GM12878 (cell line): Measurements from ENCODE around the gene TBC1D5.

Source experiments
- CEBPB ChIP-seq, 2 experiments: fragments of 150-350 bp in 1 of 2; IDR thresholded peaks; 2 replicates each; pipeline ENCODE4 v1.6.1; 2012 to 2014; ENCODE audit warnings: low read depth in 2 of 2, low read length in 2 of 2, borderline replicate concordance in 1 of 2, inconsistent platforms in 1 of 2
- EP300 ChIP-seq, 2 experiments: fragments of 150-350 bp in 1 of 2; IDR thresholded peaks; 2 replicates each; pipeline ENCODE4 v1.6.1; 2011 to 2012; ENCODE audit warnings: low read depth in 2 of 2, low read length in 2 of 2, borderline replicate concordance in 1 of 2, improper control_type of control experiment in 1 of 2, inconsistent platforms in 1 of 2; ENCODE audit not compliant: control insufficient read depth in 1 of 2
- RB1 ChIP-seq: fragments of 450-650 bp; formaldehyde crosslinking; IDR thresholded peaks from 2 replicates; pipeline ENCODE4 v1.6.1; 2017; ENCODE audit warnings: mild to moderate bottlenecking, borderline replicate concordance
- SUZ12 ChIP-seq: fragments of 200-600 bp; sonication (generic); IDR thresholded peaks from one replicate; pipeline ENCODE4 v1.6.1; 2018; ENCODE audit warnings: antibody characterized with exemption, mild to moderate bottlenecking; ENCODE audit not compliant: unreplicated experiment
- TF ChIP-seq, protein P1 (sequence below): IDR thresholded peaks from 2 replicates; pipeline ENCODE4 v1.6.1; 2012; ENCODE audit warnings: mild to moderate bottlenecking, low read depth, low read length
- TF ChIP-seq, protein P2 (sequence below): IDR thresholded peaks from 2 replicates; pipeline ENCODE4 v1.6.1; 2012; ENCODE audit warnings: low read depth, low read length, improper control_type of control experiment
- TF ChIP-seq, protein P3 (sequence below), 3 experiments: IDR thresholded peaks in 2 of 3; conservative IDR thresholded peaks in 1 of 3; 2 replicates each; pipeline ENCODE4 v1.5.1; 2011; ENCODE audit warnings: low read depth in 3 of 3, low read length in 3 of 3, mild to moderate bottlenecking in 3 of 3, control low read depth in 2 of 3, moderate library complexity in 2 of 3, inconsistent platforms in 1 of 3, mixed read lengths in 1 of 3; ENCODE audit not compliant: control insufficient read depth in 2 of 3, insufficient read depth in 1 of 3; ENCODE audit errors: extremely low read depth in 1 of 3

DNA sequence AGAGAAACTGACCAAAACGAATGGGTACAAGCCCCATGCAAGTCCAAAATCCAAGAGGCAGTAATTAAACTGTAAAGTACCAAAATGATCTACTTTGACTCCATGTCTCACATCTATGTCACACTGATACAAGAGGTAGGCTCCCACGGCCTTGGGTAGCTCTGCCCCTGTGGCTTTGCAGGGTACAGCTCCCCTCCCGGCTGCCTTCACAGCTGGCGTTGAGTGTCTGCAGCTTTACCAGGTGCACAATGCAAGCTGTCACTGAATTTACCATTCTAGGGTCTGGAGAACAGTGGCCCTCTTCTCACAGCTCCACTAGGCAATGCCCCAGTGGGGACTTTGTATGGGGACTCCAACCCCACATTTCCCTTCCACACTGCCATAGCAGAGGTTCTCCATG, 308.6 kb downstream of the TBC1D5 start:
- TF ChIP-seq, protein P1, sequence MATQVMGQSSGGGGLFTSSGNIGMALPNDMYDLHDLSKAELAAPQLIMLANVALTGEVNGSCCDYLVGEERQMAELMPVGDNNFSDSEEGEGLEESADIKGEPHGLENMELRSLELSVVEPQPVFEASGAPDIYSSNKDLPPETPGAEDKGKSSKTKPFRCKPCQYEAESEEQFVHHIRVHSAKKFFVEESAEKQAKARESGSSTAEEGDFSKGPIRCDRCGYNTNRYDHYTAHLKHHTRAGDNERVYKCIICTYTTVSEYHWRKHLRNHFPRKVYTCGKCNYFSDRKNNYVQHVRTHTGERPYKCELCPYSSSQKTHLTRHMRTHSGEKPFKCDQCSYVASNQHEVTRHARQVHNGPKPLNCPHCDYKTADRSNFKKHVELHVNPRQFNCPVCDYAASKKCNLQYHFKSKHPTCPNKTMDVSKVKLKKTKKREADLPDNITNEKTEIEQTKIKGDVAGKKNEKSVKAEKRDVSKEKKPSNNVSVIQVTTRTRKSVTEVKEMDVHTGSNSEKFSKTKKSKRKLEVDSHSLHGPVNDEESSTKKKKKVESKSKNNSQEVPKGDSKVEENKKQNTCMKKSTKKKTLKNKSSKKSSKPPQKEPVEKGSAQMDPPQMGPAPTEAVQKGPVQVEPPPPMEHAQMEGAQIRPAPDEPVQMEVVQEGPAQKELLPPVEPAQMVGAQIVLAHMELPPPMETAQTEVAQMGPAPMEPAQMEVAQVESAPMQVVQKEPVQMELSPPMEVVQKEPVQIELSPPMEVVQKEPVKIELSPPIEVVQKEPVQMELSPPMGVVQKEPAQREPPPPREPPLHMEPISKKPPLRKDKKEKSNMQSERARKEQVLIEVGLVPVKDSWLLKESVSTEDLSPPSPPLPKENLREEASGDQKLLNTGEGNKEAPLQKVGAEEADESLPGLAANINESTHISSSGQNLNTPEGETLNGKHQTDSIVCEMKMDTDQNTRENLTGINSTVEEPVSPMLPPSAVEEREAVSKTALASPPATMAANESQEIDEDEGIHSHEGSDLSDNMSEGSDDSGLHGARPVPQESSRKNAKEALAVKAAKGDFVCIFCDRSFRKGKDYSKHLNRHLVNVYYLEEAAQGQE = no peak
- TF ChIP-seq, protein P2, sequence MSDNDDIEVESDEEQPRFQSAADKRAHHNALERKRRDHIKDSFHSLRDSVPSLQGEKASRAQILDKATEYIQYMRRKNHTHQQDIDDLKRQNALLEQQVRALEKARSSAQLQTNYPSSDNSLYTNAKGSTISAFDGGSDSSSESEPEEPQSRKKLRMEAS = no peak
- TF ChIP-seq, protein P3, sequence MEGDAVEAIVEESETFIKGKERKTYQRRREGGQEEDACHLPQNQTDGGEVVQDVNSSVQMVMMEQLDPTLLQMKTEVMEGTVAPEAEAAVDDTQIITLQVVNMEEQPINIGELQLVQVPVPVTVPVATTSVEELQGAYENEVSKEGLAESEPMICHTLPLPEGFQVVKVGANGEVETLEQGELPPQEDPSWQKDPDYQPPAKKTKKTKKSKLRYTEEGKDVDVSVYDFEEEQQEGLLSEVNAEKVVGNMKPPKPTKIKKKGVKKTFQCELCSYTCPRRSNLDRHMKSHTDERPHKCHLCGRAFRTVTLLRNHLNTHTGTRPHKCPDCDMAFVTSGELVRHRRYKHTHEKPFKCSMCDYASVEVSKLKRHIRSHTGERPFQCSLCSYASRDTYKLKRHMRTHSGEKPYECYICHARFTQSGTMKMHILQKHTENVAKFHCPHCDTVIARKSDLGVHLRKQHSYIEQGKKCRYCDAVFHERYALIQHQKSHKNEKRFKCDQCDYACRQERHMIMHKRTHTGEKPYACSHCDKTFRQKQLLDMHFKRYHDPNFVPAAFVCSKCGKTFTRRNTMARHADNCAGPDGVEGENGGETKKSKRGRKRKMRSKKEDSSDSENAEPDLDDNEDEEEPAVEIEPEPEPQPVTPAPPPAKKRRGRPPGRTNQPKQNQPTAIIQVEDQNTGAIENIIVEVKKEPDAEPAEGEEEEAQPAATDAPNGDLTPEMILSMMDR (IDR thresholded peaks at IDR 0.05 in 2 of 3, conservative IDR thresholded peaks at IDR 0.05 in 1 of 3; ENCODE audit: control insufficient read depth in 2 of 3, extremely low read depth in 1 of 3, insufficient read depth in 1 of 3, low read depth in 3 of 3, low read length in 3 of 3) = no peak
- TF ChIP-seq EP300 (IDR thresholded peaks at IDR 0.05; ENCODE audit: borderline replicate concordance in 1 of 2, control insufficient read depth in 1 of 2, low read depth in 2 of 2, low read length in 2 of 2) (no peak), SUZ12 (no peak), RB1 (no peak), CEBPB (IDR thresholded peaks at IDR 0.05; ENCODE audit: borderline replicate concordance in 1 of 2, low read depth in 2 of 2, low read length in 2 of 2) (no peak)
